HCT116 (cell line): ENCODE results near the gene GTF3C5. TPM values are rescaled to one million over a fixed set of nuclear protein-coding genes. Genes with fewer than 3 reads are reported as not detected.

ENCODE experiments used
- ATAC-seq: fragments of 200-7000 bp; cut with Tn5 transposase; 2 replicates; pipeline ENCODE4 v1.9.1; 2020; ENCODE audit warnings: mild to moderate bottlenecking, moderate library complexity
- BruUV-seq: library from RNA; stranded (reverse); fragments of 400-500 nt; replicated peaks from 2 replicates; lab custom pipeline; 2021; lab: Mats Ljungman, UMichigan
- CTCF ChIA-PET: fragments of 300-600 bp; sonication (Branson Sonifier 250); formaldehyde crosslinking; loops from one replicate; lab custom pipeline; 2021; ENCODE audit warnings: antibody characterized with exemption; lab: Charles Lee
- POLR2A ChIA-PET: fragments of 300-600, 350-600 bp; sonication (Branson Sonifier 250); formaldehyde crosslinking; loops from one replicate; lab custom pipeline; 2021; ENCODE audit warnings: antibody characterized with exemption; lab: Charles Lee
- RAD21 ChIA-PET, 2 experiments: fragments of 300-600 bp; sonication (Branson Sonifier 250); formaldehyde crosslinking; loops; one replicate each; lab custom pipeline; 2023; ENCODE audit warnings: low total read pairs in 2 of 2; ENCODE audit not compliant: uncharacterized antibody in 2 of 2, unreplicated experiment in 2 of 2, low non-redundant PET in 1 of 2; lab: Charles Lee
- DNase-seq: peaks from one replicate; pipeline ENCODE4 v3.0.0-alpha.2; 2010; ENCODE audit warnings: low read depth, low spot score
- H2AFZ ChIP-seq: fragments of 200-600 bp; shearing (Covaris generic), sonication (generic); 2 replicates; pipeline ENCODE4 v1.6.1; 2017; ENCODE audit warnings: low read depth, mixed run types, mixed read lengths, antibody characterized with exemption, low read length; ENCODE audit not compliant: poor library complexity, severe bottlenecking
- H3K27ac ChIP-seq: 2 replicates; pipeline ENCODE4 v1.5.1; 2012; ENCODE audit warnings: low read depth, low read length
- H3K27me3 ChIP-seq: fragments of 200-600 bp; sonication (generic); 2 replicates; pipeline ENCODE4 v1.6.1; 2016; ENCODE audit warnings: mixed run types, low read length, mixed read lengths; ENCODE audit not compliant: insufficient read depth
- H3K36me3 ChIP-seq, 2 experiments: fragments of 200-500 bp in 1 of 2; fragments of 200-600 bp in 1 of 2; sonication (Bioruptor generic) in 1 of 2; sonication (generic) in 1 of 2; 2 replicates each; pipeline versions ENCODE4 v1.5.1 to v1.6.1; 2014 to 2016; ENCODE audit warnings: low read length in 2 of 2, inconsistent platforms in 1 of 2, mixed read lengths in 1 of 2, mixed run types in 1 of 2; ENCODE audit not compliant: insufficient read depth in 2 of 2, control insufficient read depth in 1 of 2
- H3K4me1 ChIP-seq, 2 experiments: fragments of 200-600 bp in 1 of 2; sonication (generic) in 1 of 2; 2 replicates each; pipeline versions ENCODE4 v1.5.1 to v1.6.1; 2012 to 2017; ENCODE audit warnings: low read length in 2 of 2, inconsistent platforms in 1 of 2, mild to moderate bottlenecking in 1 of 2, mixed read lengths in 1 of 2, mixed run types in 1 of 2, moderate library complexity in 1 of 2; ENCODE audit not compliant: insufficient read depth in 2 of 2, control insufficient read depth in 1 of 2
- H3K4me2 ChIP-seq: fragments of 200-600 bp; sonication (generic); 2 replicates; pipeline ENCODE4 v1.6.1; 2017; ENCODE audit warnings: mixed run types, low read length, mixed read lengths
- H3K4me3 ChIP-seq, 2 experiments: fragments of 200-600 bp in 1 of 2; sonication (generic) in 1 of 2; replicated peaks in 1 of 2; 2 replicates each; pipeline ENCODE4 v1.5.1; 2011 to 2016; ENCODE audit warnings: low read length in 2 of 2, control low read depth in 1 of 2, low read depth in 1 of 2, mild to moderate bottlenecking in 1 of 2, mixed read lengths in 1 of 2, mixed run types in 1 of 2
- H3K79me2 ChIP-seq: fragments of 200-600 bp; sonication (generic); 2 replicates; pipeline ENCODE4 v1.6.1; 2017; ENCODE audit warnings: mild to moderate bottlenecking, mixed run types, low read length, moderate library complexity, mixed read lengths; ENCODE audit not compliant: insufficient read depth
- H3K9ac ChIP-seq: fragments of 200-600 bp; sonication (generic); 2 replicates; pipeline ENCODE4 v1.6.1; 2016; ENCODE audit warnings: low read length, mixed read lengths
- H3K9me2 ChIP-seq: fragments of 200-600 bp; sonication (generic), shearing (Covaris generic); 2 replicates; pipeline ENCODE4 v1.6.1; 2017; ENCODE audit warnings: mixed run types, mild to moderate bottlenecking, moderate library complexity; ENCODE audit not compliant: insufficient read depth
- H3K9me3 ChIP-seq, 2 experiments: fragments of 200-500 bp in 1 of 2; fragments of 200-600 bp in 1 of 2; sonication (Bioruptor generic) in 1 of 2; sonication (generic) in 1 of 2; 2 replicates each; pipeline ENCODE4 v1.6.1; 2014 to 2017; ENCODE audit warnings: low read length in 2 of 2, mixed read lengths in 2 of 2, inconsistent platforms in 1 of 2, low read depth in 1 of 2, mild to moderate bottlenecking in 1 of 2, mixed run types in 1 of 2, moderate library complexity in 1 of 2; ENCODE audit not compliant: control insufficient read depth in 1 of 2, insufficient read depth in 1 of 2
- H4K20me1 ChIP-seq: fragments of 200-600 bp; sonication (generic), shearing (Covaris generic); 2 replicates; pipeline ENCODE4 v1.6.1; 2017; ENCODE audit warnings: mixed run types, mild to moderate bottlenecking, moderate library complexity; ENCODE audit not compliant: insufficient read depth
- CBX3 ChIP-seq: IDR thresholded peaks from 2 replicates; pipeline ENCODE4 v1.6.1; 2012; ENCODE audit warnings: low read depth
- CEBPB ChIP-seq: IDR thresholded peaks from 2 replicates; pipeline ENCODE4 v1.6.1; 2012; ENCODE audit warnings: low read depth
- EGR1 ChIP-seq: IDR thresholded peaks from 2 replicates; pipeline ENCODE4 v1.6.1; 2012; ENCODE audit warnings: low read depth
- ELF1 ChIP-seq: IDR thresholded peaks from 2 replicates; pipeline ENCODE4 v1.6.1; 2012; ENCODE audit warnings: low read depth, borderline replicate concordance
- EZH2 ChIP-seq: fragments of 200-600 bp; sonication (generic); IDR thresholded peaks from 2 replicates; pipeline ENCODE4 v1.6.1; 2017; ENCODE audit warnings: antibody characterized with exemption, mixed run types
- EZH2phosphoT487 ChIP-seq: fragments of 200-600 bp; IDR thresholded peaks from 2 replicates; pipeline ENCODE4 v1.6.1; 2018; ENCODE audit warnings: antibody characterized with exemption, borderline replicate concordance
- FOSL1 ChIP-seq: IDR thresholded peaks from 2 replicates; pipeline ENCODE4 v1.6.1; 2012; ENCODE audit warnings: low read depth
- POLR2AphosphoS5 ChIP-seq: IDR thresholded peaks from 2 replicates; pipeline ENCODE4 v1.6.1; 2011; ENCODE audit warnings: mild to moderate bottlenecking, low read depth, low read length, moderate library complexity
- RAD21 ChIP-seq: IDR thresholded peaks from 2 replicates; pipeline ENCODE4 v1.6.1; 2012; ENCODE audit warnings: low read depth, mild to moderate bottlenecking
- SIN3A ChIP-seq: IDR thresholded peaks from 2 replicates; pipeline ENCODE4 v1.6.1; 2012; ENCODE audit warnings: low read depth
- SP1 ChIP-seq: IDR thresholded peaks from 2 replicates; pipeline ENCODE4 v1.6.1; 2012; ENCODE audit warnings: low read depth
- TCF7L2 ChIP-seq: IDR thresholded peaks from 2 replicates; pipeline ENCODE4 v1.7.0; 2011; ENCODE audit warnings: borderline replicate concordance, inconsistent platforms; ENCODE audit not compliant: insufficient read depth, insufficient read length; ENCODE audit errors: extremely low read depth
- YY1 ChIP-seq: IDR thresholded peaks from 2 replicates; pipeline ENCODE4 v1.6.1; 2011; ENCODE audit warnings: low read length, low read depth, moderate library complexity, mild to moderate bottlenecking; ENCODE audit not compliant: insufficient replicate concordance; ENCODE audit errors: extremely low read depth
- ZFX ChIP-seq: fragments of 450-650 bp; IDR thresholded peaks from 2 replicates; pipeline ENCODE4 v1.6.1; 2017
- ZNF274 ChIP-seq: fragments of 200-500 bp; sonication (Bioruptor generic); IDR thresholded peaks from 2 replicates; pipeline ENCODE4 v1.6.1; 2014; ENCODE audit warnings: mild to moderate bottlenecking, low read depth, low read length, inconsistent platforms
- intact Hi-C: fragments of 100-400 bp; cut with micrococcal nuclease; formaldehyde crosslinking; loops from 2 replicates; pipeline ENCODE4 v1.10.0; 2022
- total RNA-seq: library from RNA; stranded (reverse); gene quantifications from one replicate; pipeline ENCODE4 v1.2.1, GENCODE V29; 2021; ENCODE audit not compliant: unreplicated experiment
- TF ChIP-seq, protein P1 (sequence below): IDR thresholded peaks from 2 replicates; pipeline ENCODE4 v1.6.1; 2012
- TF ChIP-seq, protein P2 (sequence below): IDR thresholded peaks from 2 replicates; pipeline ENCODE4 v1.6.1; 2011; ENCODE audit warnings: mild to moderate bottlenecking, low read length, moderate library complexity; ENCODE audit not compliant: insufficient replicate concordance; ENCODE audit errors: extremely low read depth
- TF ChIP-seq, protein P3 (sequence below), 3 experiments: fragments of 200-600 bp in 1 of 3; sonication (generic) in 1 of 3; IDR thresholded peaks in 2 of 3; conservative IDR thresholded peaks in 1 of 3; 2 replicates each; pipeline ENCODE4 v1.5.1; 2012 to 2017; ENCODE audit warnings: low read depth in 2 of 3, low read length in 2 of 3, antibody characterized with exemption in 1 of 3, borderline replicate concordance in 1 of 3, control low read depth in 1 of 3, mild to moderate bottlenecking in 1 of 3, mixed read lengths in 1 of 3, mixed run types in 1 of 3, moderate library complexity in 1 of 3; ENCODE audit not compliant: insufficient read depth in 1 of 3
- TF ChIP-seq, protein P4 (sequence below): IDR thresholded peaks from 2 replicates; pipeline ENCODE4 v1.6.1; 2012

Gene GTF3C5
- total RNA-seq, 1 experiment from 2014 or later, result 95.1 TPM

DNA sequence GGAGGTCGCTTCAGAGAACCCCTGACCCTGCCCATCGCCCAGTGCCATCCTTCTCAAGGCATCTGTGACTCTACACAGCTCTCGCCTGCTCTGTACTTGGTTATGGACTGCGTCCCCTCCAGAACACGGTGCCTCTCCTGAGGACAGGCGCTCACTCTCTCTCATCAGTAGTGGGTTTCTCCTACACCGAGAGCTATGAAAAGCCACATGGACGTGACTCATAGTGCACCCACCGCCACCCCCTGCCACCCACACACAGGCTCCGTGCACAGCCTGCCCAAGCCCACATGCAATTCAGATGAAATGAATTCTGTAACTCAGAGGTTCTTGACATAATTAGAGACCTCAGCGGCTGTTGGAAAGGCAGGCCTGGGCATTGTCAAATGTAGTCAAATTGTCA is 13.9 kb downstream of the GTF3C5 start:
- H4K20me1 ChIP-seq, result no peaks in the 10 kb centered on the region
- H3K27ac ChIP-seq, result no peak overlapping the region
- no peaks in the 10 kb centered on the region for H3K9me3 ChIP-seq
- H3K79me2 ChIP-seq, result peaks cover 32% of the 10 kb centered on the region
- CTCF ChIA-PET, result no interaction called here
- DNase-seq (no peak), ATAC-seq (no peak)
- peaks cover 22 to 60% of the 10 kb centered on the region in 2 experiments; a peak in 3 of 4 replicates for H3K36me3 ChIP-seq
- H3K4me2 ChIP-seq, result no peak overlapping the region
- RAD21 ChIA-PET, result no interaction called here
- no peaks in the 10 kb centered on the region for H3K9me2 ChIP-seq
- no peaks in the 10 kb centered on the region for H3K4me1 ChIP-seq
- BruUV-seq, result no TSS peak
- no peak overlapping the region for H2AFZ ChIP-seq
- no peak for TF ChIP-seq SIN3A
- TF ChIP-seq EZH2, result no peak
- no peak for TF ChIP-seq EGR1
- no peak for TF ChIP-seq TCF7L2
- TF ChIP-seq CEBPB, result no peak
- no peak for TF ChIP-seq ELF1
- TF ChIP-seq, protein P1, sequence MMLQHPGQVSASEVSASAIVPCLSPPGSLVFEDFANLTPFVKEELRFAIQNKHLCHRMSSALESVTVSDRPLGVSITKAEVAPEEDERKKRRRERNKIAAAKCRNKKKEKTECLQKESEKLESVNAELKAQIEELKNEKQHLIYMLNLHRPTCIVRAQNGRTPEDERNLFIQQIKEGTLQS, result no peak
- TF ChIP-seq, protein P2, sequence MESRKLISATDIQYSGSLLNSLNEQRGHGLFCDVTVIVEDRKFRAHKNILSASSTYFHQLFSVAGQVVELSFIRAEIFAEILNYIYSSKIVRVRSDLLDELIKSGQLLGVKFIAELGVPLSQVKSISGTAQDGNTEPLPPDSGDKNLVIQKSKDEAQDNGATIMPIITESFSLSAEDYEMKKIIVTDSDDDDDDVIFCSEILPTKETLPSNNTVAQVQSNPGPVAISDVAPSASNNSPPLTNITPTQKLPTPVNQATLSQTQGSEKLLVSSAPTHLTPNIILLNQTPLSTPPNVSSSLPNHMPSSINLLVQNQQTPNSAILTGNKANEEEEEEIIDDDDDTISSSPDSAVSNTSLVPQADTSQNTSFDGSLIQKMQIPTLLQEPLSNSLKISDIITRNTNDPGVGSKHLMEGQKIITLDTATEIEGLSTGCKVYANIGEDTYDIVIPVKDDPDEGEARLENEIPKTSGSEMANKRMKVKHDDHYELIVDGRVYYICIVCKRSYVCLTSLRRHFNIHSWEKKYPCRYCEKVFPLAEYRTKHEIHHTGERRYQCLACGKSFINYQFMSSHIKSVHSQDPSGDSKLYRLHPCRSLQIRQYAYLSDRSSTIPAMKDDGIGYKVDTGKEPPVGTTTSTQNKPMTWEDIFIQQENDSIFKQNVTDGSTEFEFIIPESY, result no peak
- no peak for TF ChIP-seq SP1
- TF ChIP-seq, protein P3, sequence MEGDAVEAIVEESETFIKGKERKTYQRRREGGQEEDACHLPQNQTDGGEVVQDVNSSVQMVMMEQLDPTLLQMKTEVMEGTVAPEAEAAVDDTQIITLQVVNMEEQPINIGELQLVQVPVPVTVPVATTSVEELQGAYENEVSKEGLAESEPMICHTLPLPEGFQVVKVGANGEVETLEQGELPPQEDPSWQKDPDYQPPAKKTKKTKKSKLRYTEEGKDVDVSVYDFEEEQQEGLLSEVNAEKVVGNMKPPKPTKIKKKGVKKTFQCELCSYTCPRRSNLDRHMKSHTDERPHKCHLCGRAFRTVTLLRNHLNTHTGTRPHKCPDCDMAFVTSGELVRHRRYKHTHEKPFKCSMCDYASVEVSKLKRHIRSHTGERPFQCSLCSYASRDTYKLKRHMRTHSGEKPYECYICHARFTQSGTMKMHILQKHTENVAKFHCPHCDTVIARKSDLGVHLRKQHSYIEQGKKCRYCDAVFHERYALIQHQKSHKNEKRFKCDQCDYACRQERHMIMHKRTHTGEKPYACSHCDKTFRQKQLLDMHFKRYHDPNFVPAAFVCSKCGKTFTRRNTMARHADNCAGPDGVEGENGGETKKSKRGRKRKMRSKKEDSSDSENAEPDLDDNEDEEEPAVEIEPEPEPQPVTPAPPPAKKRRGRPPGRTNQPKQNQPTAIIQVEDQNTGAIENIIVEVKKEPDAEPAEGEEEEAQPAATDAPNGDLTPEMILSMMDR (IDR thresholded peaks at IDR 0.05 in 2 of 3, conservative IDR thresholded peaks at IDR 0.05 in 1 of 3; ENCODE audit: borderline replicate concordance in 1 of 3, insufficient read depth in 1 of 3, low read depth in 2 of 3, low read length in 2 of 3), result no peak
- TF ChIP-seq, protein P4, sequence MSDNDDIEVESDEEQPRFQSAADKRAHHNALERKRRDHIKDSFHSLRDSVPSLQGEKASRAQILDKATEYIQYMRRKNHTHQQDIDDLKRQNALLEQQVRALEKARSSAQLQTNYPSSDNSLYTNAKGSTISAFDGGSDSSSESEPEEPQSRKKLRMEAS, result no peak
- no peak for TF ChIP-seq ZNF274
- no peak for TF ChIP-seq ZFX
- TF ChIP-seq FOSL1, result no peak
- TF ChIP-seq EZH2phosphoT487, result no peak
- no peak for TF ChIP-seq RAD21
- TF ChIP-seq CBX3, result no peak
- TF ChIP-seq YY1, result no peak
- TF ChIP-seq POLR2AphosphoS5, result no peak
- H3K4me3 ChIP-seq, result no peak overlapping the region
- intact Hi-C loops, result no loop called here
- H3K27me3 ChIP-seq, result no peaks in the 10 kb centered on the region
- no peak overlapping the region for H3K9ac ChIP-seq
- POLR2A ChIA-PET, result interaction anchor here (1.6 kb wide), 1 partner anchor 14 kb away, joined by 4 read pairs; the partner anchor contains the start of gene GTF3C5
